ENCODE results near the gene NF1. TPM values are rescaled to one million over a fixed set of nuclear protein-coding genes. Genes with fewer than 3 reads are reported as not detected.
"Not testable (repeated sequence)": the region's sequence is repeated elsewhere in the genome, so short reads cannot be mapped to it uniquely, and the experiment has no call there.

The NF1 gene
- total RNA-seq, 5 donors from 2014 or later (not counting 1 experiment from before 2014, with no cell fraction given) = 30.8 to 32.6 (median 31.8) TPM

- Histone ChIP-seq H3K27me3 (replicated peaks in 1 of 2; ENCODE audit: control insufficient read depth in 2 of 2, extremely low read depth in 1 of 2, insufficient read depth in 2 of 2, low read length in 1 of 2) (no peaks in the 10 kb centered on the region), H3K4me3 (ENCODE audit: control insufficient read depth in 1 of 2, extremely low read depth in 1 of 2, low read length in 1 of 2) (peak overlapping the region; percentile 67 to 75), H3K27ac (ENCODE audit: low read length) (peak overlapping the region; percentile 90), H3K9me3 (no peaks in the 10 kb centered on the region), H3K36me3 (ENCODE audit: control insufficient read depth in 2 of 2, extremely low read depth in 1 of 2, insufficient read depth in 1 of 2, low read length in 1 of 2) (peaks cover 0 to 9% of the 10 kb centered on the region in 2 donors), H3K4me1 (ENCODE audit: control insufficient read depth in 1 of 2, extremely low read depth in 1 of 2, insufficient read depth in 2 of 2, low read length in 2 of 2) (peaks cover 23 to 48% of the 10 kb centered on the region in 2 experiments)
- Mint-ChIP-seq H3K27me3 (no peaks in the 10 kb centered on the region), H3K4me1 (peaks cover 55 to 71% (median 60%) of the 10 kb centered on the region in 3 donors), H3K4me3 (peak overlapping the region; percentile 77 to 94 (median 88)), H3K27ac (peak overlapping the region; percentile 93 to 99), H3K36me3 (peaks cover 17% of the 10 kb centered on the region), H3K9me3 (no peaks in the 10 kb centered on the region)
- DNase-seq = peak in 5 of 35 experiments; percentile 9 to 39 (median 24)
- CTCF ChIA-PET = interaction anchor here (0.6 to 2.8 kb wide), 4 partner anchors 9 to 298 kb away, joined by 3 to 23 read pairs (median 10); partner anchors contain the start of gene EVI2A (in 1 of the 2)
- WGBS (ENCODE audit: insufficient coverage) = no CpG with 5 or more reads among the region's 7 CpGs
- POLR2A ChIA-PET = interaction anchor here (0.6 to 2.4 kb wide), 4 partner anchors 8 to 50 kb away, joined by 3 to 17 read pairs (median 4); partner anchors contain the start of gene EVI2A (in 1 of the 2)
- ATAC-seq (replicated peaks in 1 of 4) = peak in 1 of 4 experiments; percentile 30
Observed at GRCh38 chr17:31310886-31311285, 216.1 kb downstream of the NF1 start.

- no peaks in the 10 kb centered on the region for H3K27me3 Mint-ChIP-seq
- peaks cover 25 to 54% of the 10 kb centered on the region in 2 experiments for H3K4me1 ChIP-seq (ENCODE audit: control insufficient read depth in 1 of 2, extremely low read depth in 1 of 2, insufficient read depth in 2 of 2, low read length in 2 of 2)
- ATAC-seq (replicated peaks in 1 of 4) (no peak), DNase-seq (peak in 1 of 35 experiments; percentile 37)
- H3K4me3 Mint-ChIP-seq = peak overlapping the region; percentile 77 to 94 (median 88)
- peak overlapping the region; percentile 90 for H3K27ac ChIP-seq (ENCODE audit: low read length)
- H3K4me1 Mint-ChIP-seq = peaks cover 54 to 71% (median 60%) of the 10 kb centered on the region in 3 donors
- H3K27ac Mint-ChIP-seq = peak overlapping the region; percentile 93 to 99
- ChIA-PET POLR2A (interaction anchor here (0.6 to 1.0 kb wide), 3 partner anchors 10 to 61 kb away, joined by 3 to 6 read pairs (median 3); partner anchors contain the start of gene EVI2A (in 1 of the 2)), CTCF (interaction anchor here (0.6 to 2.8 kb wide), 5 partner anchors 9 to 316 kb away, joined by 3 to 23 read pairs (median 5); partner anchors contain the start of gene EVI2A (in 1 of the 2))
- no peaks in the 10 kb centered on the region for H3K9me3 Mint-ChIP-seq
- H3K27me3 ChIP-seq (replicated peaks in 1 of 2; ENCODE audit: control insufficient read depth in 2 of 2, extremely low read depth in 1 of 2, insufficient read depth in 2 of 2, low read length in 1 of 2) = no peaks in the 10 kb centered on the region
- peaks cover 11% of the 10 kb centered on the region for H3K36me3 Mint-ChIP-seq
- WGBS (ENCODE audit: insufficient coverage) = no CpG with 5 or more reads among the region's 3 CpGs
- peaks cover 0 to 3% of the 10 kb centered on the region in 2 donors for H3K36me3 ChIP-seq (ENCODE audit: control insufficient read depth in 2 of 2, extremely low read depth in 1 of 2, insufficient read depth in 1 of 2, low read length in 1 of 2)
- no peaks in the 10 kb centered on the region for H3K9me3 ChIP-seq
- peak overlapping the region; percentile 67 to 87 for H3K4me3 ChIP-seq (ENCODE audit: control insufficient read depth in 1 of 2, extremely low read depth in 1 of 2, low read length in 1 of 2)
Observed at GRCh38 chr17:31311526-31311925, 216.7 kb downstream of the NF1 start.

GRCh38 chr17:31312223-31312622 is 217.4 kb downstream of the NF1 start:
- peak overlapping the region; percentile 93 to 99 for H3K27ac Mint-ChIP-seq
- not testable (repeated sequence) for H3K27me3 Mint-ChIP-seq; H3K36me3 ChIP-seq (ENCODE audit: control insufficient read depth in 2 of 2, extremely low read depth in 1 of 2, insufficient read depth in 1 of 2, low read length in 1 of 2); H3K27me3 ChIP-seq (replicated peaks in 1 of 2; ENCODE audit: control insufficient read depth in 2 of 2, extremely low read depth in 1 of 2, insufficient read depth in 2 of 2, low read length in 1 of 2); H3K9me3 ChIP-seq; H3K9me3 Mint-ChIP-seq; H3K36me3 Mint-ChIP-seq
- Histone ChIP-seq H3K27ac (ENCODE audit: low read length) (peak overlapping the region; percentile 90), H3K4me3 (ENCODE audit: control insufficient read depth in 1 of 2, extremely low read depth in 1 of 2, low read length in 1 of 2) (peak overlapping the region; percentile 67 to 87), H3K4me1 (ENCODE audit: control insufficient read depth in 1 of 2, extremely low read depth in 1 of 2, insufficient read depth in 2 of 2, low read length in 2 of 2) (peaks cover 19 to 54% of the 10 kb centered on the region in 2 experiments)
- peak overlapping the region; percentile 77 to 94 (median 88) for H3K4me3 Mint-ChIP-seq
- ATAC-seq (replicated peaks in 1 of 4) (peak in 1 of 4 experiments; percentile 25), DNase-seq (peak in 27 of 35 experiments; percentile 6 to 60 (median 36))
- H3K4me1 Mint-ChIP-seq = peaks cover 53 to 72% (median 60%) of the 10 kb centered on the region in 3 donors
- POLR2A ChIA-PET = interaction anchor here (0.7 to 1.2 kb wide), 3 partner anchors 9 to 338 kb away, joined by 3 to 6 read pairs (median 4); partner anchors contain the start of gene EVI2A (in 2 of the 2)
- WGBS (ENCODE audit: insufficient coverage) = 0% methylated on average over 1 of the region's 7 CpGs
- CTCF ChIA-PET = interaction anchor here (0.7 to 2.8 kb wide), 6 partner anchors 8 to 317 kb away, joined by 3 to 23 read pairs (median 4); partner anchors contain the start of gene EVI2A (in 1 of the 2)

- no peaks in the 10 kb centered on the region for H3K9me3 Mint-ChIP-seq
Observed at GRCh38 chr17:31313982-31314781, 219.4 kb downstream of the NF1 start, which contains the start of gene EVI2B. Gene EVI2B, minus strand, starts transcription at chr17:31314054. Its CDS starts 8,445 bp downstream, at chr17:31305609.

GRCh38 chr17:31314782-31315100 is 220.0 kb downstream of the NF1 start:
- H3K4me1 Mint-ChIP-seq = peaks cover 32 to 65% (median 42%) of the 10 kb centered on the region in 3 donors
- H3K4me3 ChIP-seq (ENCODE audit: control insufficient read depth in 1 of 2, extremely low read depth in 1 of 2, low read length in 1 of 2) = no peak overlapping the region

More at GRCh38 chr17:31313982-31314781, 219.4 kb downstream of the NF1 start, which contains the start of gene EVI2B:
- Mint-ChIP-seq H3K4me1 (peaks cover 37 to 69% (median 47%) of the 10 kb centered on the region in 3 donors), H3K4me3 (peak within 1 kb of the TSS; percentile 77 to 94 (median 92)), H3K36me3 (peaks cover 17% of the 10 kb centered on the region), H3K27ac (peak within 1 kb of the TSS; percentile 95 to 97), H3K27me3 (no peaks in the 10 kb centered on the region)
- Histone ChIP-seq H3K9me3 (no peaks in the 10 kb centered on the region), H3K4me1 (ENCODE audit: control insufficient read depth in 1 of 2, extremely low read depth in 1 of 2, insufficient read depth in 2 of 2, low read length in 2 of 2) (peaks cover 10 to 50% of the 10 kb centered on the region in 2 experiments), H3K36me3 (ENCODE audit: control insufficient read depth in 2 of 2, extremely low read depth in 1 of 2, insufficient read depth in 1 of 2, low read length in 1 of 2) (no peaks in the 10 kb centered on the region), H3K4me3 (ENCODE audit: control insufficient read depth in 1 of 2, extremely low read depth in 1 of 2, low read length in 1 of 2) (peak within 1 kb of the TSS; percentile 67 to 87), H3K27ac (ENCODE audit: low read length) (peak within 1 kb of the TSS; percentile 90), H3K27me3 (replicated peaks in 1 of 2; ENCODE audit: control insufficient read depth in 2 of 2, extremely low read depth in 1 of 2, insufficient read depth in 2 of 2, low read length in 1 of 2) (no peaks in the 10 kb centered on the region)
- peak in 2 of 35 experiments; percentile 14 to 69 for DNase-seq
- CTCF ChIA-PET = interaction anchor here (0.6 to 1.5 kb wide), 5 partner anchors 7 to 1701 kb away, joined by 3 to 5 read pairs (median 3); partner anchors contain the start of gene EVI2A (in 1 of the 2)
- POLR2A ChIA-PET = interaction anchor here (0.8 to 1.0 kb wide), 2 partner anchors 63 to 1383 kb away, joined by 3 read pairs; no protein-coding TSS in a partner anchor
- WGBS (ENCODE audit: insufficient coverage) = no CpG with 5 or more reads among the region's 3 CpGs
- peak; percentile 19 to 52 (median 47) for ATAC-seq (replicated peaks in 1 of 4)

More at GRCh38 chr17:31314782-31315100, 220.0 kb downstream of the NF1 start:
- Mint-ChIP-seq H3K27ac (peak overlapping the region; percentile 87 to 97), H3K9me3 (no peaks in the 10 kb centered on the region), H3K27me3 (no peaks in the 10 kb centered on the region), H3K36me3 (peaks cover 17% of the 10 kb centered on the region), H3K4me3 (peak overlapping the region; percentile 77 to 94 (median 92))
- WGBS (ENCODE audit: insufficient coverage) = no CpG with 5 or more reads among the region's 3 CpGs
- ChIA-PET POLR2A (no interaction called here), CTCF (interaction anchor here in 1 of 2 donors (0.8 kb wide), 1 partner anchor 1701 kb away, joined by 3 read pairs; no protein-coding TSS in a partner anchor)
- no peaks in the 10 kb centered on the region for H3K27me3 ChIP-seq (replicated peaks in 1 of 2; ENCODE audit: control insufficient read depth in 2 of 2, extremely low read depth in 1 of 2, insufficient read depth in 2 of 2, low read length in 1 of 2)
- H3K4me1 ChIP-seq (ENCODE audit: control insufficient read depth in 1 of 2, extremely low read depth in 1 of 2, insufficient read depth in 2 of 2, low read length in 2 of 2) = peaks cover 10 to 44% of the 10 kb centered on the region in 2 experiments
- peak overlapping the region; percentile 90 for H3K27ac ChIP-seq (ENCODE audit: low read length)
- DNase-seq = no peak
- ATAC-seq (replicated peaks in 1 of 4) = no peak
- no peaks in the 10 kb centered on the region for H3K36me3 ChIP-seq (ENCODE audit: control insufficient read depth in 2 of 2, extremely low read depth in 1 of 2, insufficient read depth in 1 of 2, low read length in 1 of 2)
- no peaks in the 10 kb centered on the region for H3K9me3 ChIP-seq
